GM23338 (cell line): Measurements from ENCODE around the gene ARRDC1.

ENCODE experiments used
- CREB1 ChIP-seq: fragments of 250-450 bp; sonication (Bioruptor Pico); IDR thresholded peaks from 2 replicates; pipeline ENCODE4 v1.5.0; 2020; ENCODE audit warnings: low read depth, mild to moderate bottlenecking, moderate library complexity
- EZH2 ChIP-seq: fragments of 200-600 bp; sonication (generic); IDR thresholded peaks from one replicate; pipeline ENCODE4 v1.8.0; 2017; ENCODE audit warnings: antibody characterized with exemption, mild to moderate bottlenecking, low read depth; ENCODE audit not compliant: unreplicated experiment
- EZH2phosphoT487 ChIP-seq: fragments of 200-600 bp; sonication (generic); IDR thresholded peaks from one replicate; pipeline ENCODE4 v1.8.1; 2018; ENCODE audit warnings: antibody characterized with exemption; ENCODE audit not compliant: unreplicated experiment
- JUNB ChIP-seq: IDR thresholded peaks from one replicate; pipeline ENCODE4 v1.6.1; 2016; ENCODE audit warnings: antibody characterized with exemption; ENCODE audit not compliant: unreplicated experiment
- POLR2AphosphoS5 ChIP-seq: IDR thresholded peaks from 2 replicates; pipeline ENCODE4 v1.6.1; 2016; ENCODE audit warnings: antibody characterized with exemption, low read depth
- STAT1 ChIP-seq: IDR thresholded peaks from one replicate; pipeline ENCODE4 v1.6.1; 2016; ENCODE audit warnings: antibody characterized with exemption; ENCODE audit not compliant: unreplicated experiment
- ZNF331 ChIP-seq: fragments of 250-450 bp; sonication (Bioruptor Pico); IDR thresholded peaks from 2 replicates; pipeline ENCODE4 v1.5.0; 2020; ENCODE audit warnings: low read depth, mild to moderate bottlenecking, moderate library complexity
- TF ChIP-seq, protein P1 (sequence below), 2 experiments: fragments of 200-600 bp in 1 of 2; sonication (generic) in 1 of 2; conservative IDR thresholded peaks; 2 replicates each; pipeline versions ENCODE4 v1.5.1 to v1.6.1; 2016 to 2017; ENCODE audit warnings: antibody characterized with exemption in 2 of 2, low read depth in 2 of 2, mild to moderate bottlenecking in 2 of 2, moderate library complexity in 1 of 2
- TF ChIP-seq, protein P2 (sequence below): IDR thresholded peaks from one replicate; pipeline ENCODE4 v1.6.1; 2018; ENCODE audit warnings: antibody characterized with exemption; ENCODE audit not compliant: unreplicated experiment

DNA sequence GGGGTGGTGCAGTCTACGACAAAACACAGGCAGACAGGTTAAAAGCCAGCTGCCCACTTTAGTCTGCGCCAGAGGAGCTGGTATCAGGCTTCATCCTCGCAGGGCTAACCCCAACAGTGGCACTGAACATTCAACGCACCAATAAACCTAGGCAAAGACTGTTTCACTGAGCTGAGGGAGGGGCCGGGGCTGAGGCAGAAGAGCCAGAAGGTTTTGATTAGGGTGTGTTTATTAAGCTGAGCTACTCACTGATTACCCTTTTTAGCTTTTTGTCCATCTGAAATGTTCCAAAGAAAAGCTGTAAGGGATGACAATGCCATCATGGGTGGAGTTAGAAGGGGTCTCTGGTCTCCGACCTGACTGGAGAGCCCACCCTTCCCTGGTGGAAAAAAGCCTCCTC is 16.6 kb upstream of the ARRDC1 start:
- TF ChIP-seq, protein P1, sequence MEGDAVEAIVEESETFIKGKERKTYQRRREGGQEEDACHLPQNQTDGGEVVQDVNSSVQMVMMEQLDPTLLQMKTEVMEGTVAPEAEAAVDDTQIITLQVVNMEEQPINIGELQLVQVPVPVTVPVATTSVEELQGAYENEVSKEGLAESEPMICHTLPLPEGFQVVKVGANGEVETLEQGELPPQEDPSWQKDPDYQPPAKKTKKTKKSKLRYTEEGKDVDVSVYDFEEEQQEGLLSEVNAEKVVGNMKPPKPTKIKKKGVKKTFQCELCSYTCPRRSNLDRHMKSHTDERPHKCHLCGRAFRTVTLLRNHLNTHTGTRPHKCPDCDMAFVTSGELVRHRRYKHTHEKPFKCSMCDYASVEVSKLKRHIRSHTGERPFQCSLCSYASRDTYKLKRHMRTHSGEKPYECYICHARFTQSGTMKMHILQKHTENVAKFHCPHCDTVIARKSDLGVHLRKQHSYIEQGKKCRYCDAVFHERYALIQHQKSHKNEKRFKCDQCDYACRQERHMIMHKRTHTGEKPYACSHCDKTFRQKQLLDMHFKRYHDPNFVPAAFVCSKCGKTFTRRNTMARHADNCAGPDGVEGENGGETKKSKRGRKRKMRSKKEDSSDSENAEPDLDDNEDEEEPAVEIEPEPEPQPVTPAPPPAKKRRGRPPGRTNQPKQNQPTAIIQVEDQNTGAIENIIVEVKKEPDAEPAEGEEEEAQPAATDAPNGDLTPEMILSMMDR (conservative IDR thresholded peaks at IDR 0.05; ENCODE audit: low read depth in 2 of 2): no peak
- TF ChIP-seq CREB1: no peak
- no peak for TF ChIP-seq POLR2AphosphoS5
- no peak for TF ChIP-seq EZH2
- TF ChIP-seq STAT1: no peak
- TF ChIP-seq, protein P2, sequence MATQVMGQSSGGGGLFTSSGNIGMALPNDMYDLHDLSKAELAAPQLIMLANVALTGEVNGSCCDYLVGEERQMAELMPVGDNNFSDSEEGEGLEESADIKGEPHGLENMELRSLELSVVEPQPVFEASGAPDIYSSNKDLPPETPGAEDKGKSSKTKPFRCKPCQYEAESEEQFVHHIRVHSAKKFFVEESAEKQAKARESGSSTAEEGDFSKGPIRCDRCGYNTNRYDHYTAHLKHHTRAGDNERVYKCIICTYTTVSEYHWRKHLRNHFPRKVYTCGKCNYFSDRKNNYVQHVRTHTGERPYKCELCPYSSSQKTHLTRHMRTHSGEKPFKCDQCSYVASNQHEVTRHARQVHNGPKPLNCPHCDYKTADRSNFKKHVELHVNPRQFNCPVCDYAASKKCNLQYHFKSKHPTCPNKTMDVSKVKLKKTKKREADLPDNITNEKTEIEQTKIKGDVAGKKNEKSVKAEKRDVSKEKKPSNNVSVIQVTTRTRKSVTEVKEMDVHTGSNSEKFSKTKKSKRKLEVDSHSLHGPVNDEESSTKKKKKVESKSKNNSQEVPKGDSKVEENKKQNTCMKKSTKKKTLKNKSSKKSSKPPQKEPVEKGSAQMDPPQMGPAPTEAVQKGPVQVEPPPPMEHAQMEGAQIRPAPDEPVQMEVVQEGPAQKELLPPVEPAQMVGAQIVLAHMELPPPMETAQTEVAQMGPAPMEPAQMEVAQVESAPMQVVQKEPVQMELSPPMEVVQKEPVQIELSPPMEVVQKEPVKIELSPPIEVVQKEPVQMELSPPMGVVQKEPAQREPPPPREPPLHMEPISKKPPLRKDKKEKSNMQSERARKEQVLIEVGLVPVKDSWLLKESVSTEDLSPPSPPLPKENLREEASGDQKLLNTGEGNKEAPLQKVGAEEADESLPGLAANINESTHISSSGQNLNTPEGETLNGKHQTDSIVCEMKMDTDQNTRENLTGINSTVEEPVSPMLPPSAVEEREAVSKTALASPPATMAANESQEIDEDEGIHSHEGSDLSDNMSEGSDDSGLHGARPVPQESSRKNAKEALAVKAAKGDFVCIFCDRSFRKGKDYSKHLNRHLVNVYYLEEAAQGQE: no peak
- TF ChIP-seq EZH2phosphoT487: no peak
- TF ChIP-seq JUNB: no peak
- TF ChIP-seq ZNF331 (CRISPR knock-in tag): no peak
